Panc1 (cell line): ENCODE data around the gene KRTAP1-3. TPM values are rescaled to one million over a fixed set of nuclear protein-coding genes. Genes with fewer than 3 reads are reported as not detected.

Experiments
- ATAC-seq: fragments of 200-7000 bp; cut with Tn5 transposase; 2 replicates; pipeline ENCODE4 v1.9.1; 2020; ENCODE audit warnings: mild to moderate bottlenecking, moderate library complexity
- BruUV-seq: library from RNA; stranded (reverse); fragments of 400-500 nt; replicated peaks from 2 replicates; lab custom pipeline; 2021; lab: Mats Ljungman, UMichigan
- CTCF ChIA-PET: fragments of 300-600 bp; sonication (Branson Sonifier 250); formaldehyde crosslinking; loops from one replicate; lab custom pipeline; 2022; ENCODE audit warnings: antibody characterized with exemption; lab: Charles Lee
- POLR2A ChIA-PET: fragments of 300-600 bp; sonication (Branson Sonifier 250); formaldehyde crosslinking; loops from one replicate; lab custom pipeline; 2022; ENCODE audit warnings: antibody characterized with exemption; lab: Charles Lee
- DNase-seq: peaks from one replicate; pipeline ENCODE4 v3.0.0-alpha.2; 2010; ENCODE audit warnings: low read depth, low spot score
- H3K27ac ChIP-seq: 2 replicates; pipeline ENCODE4 v1.5.1; 2011; ENCODE audit warnings: mild to moderate bottlenecking, low read length, inconsistent platforms
- H3K27me3 ChIP-seq: fragments of 200-500 bp; sonication (Bioruptor generic); 2 replicates; pipeline ENCODE4 v1.6.0; 2014; ENCODE audit warnings: low read length, inconsistent platforms; ENCODE audit not compliant: control insufficient read depth, insufficient read depth
- H3K36me3 ChIP-seq: fragments of 200-500 bp; sonication (Bioruptor generic); 2 replicates; pipeline ENCODE4 v1.5.1; 2014; ENCODE audit warnings: inconsistent platforms, mild to moderate bottlenecking, low read length, moderate library complexity; ENCODE audit not compliant: control insufficient read depth, insufficient read depth
- H3K4me1 ChIP-seq: 2 replicates; pipeline ENCODE4 v1.5.1; 2011; ENCODE audit warnings: inconsistent platforms, mild to moderate bottlenecking, low read length, moderate library complexity; ENCODE audit not compliant: control insufficient read depth, insufficient read depth
- H3K4me3 ChIP-seq, 2 experiments: 2 replicates each; pipeline ENCODE4 v1.5.1; 2011 to 2012; ENCODE audit warnings: low read depth in 2 of 2, low read length in 2 of 2, mild to moderate bottlenecking in 2 of 2, inconsistent platforms in 1 of 2, moderate library complexity in 1 of 2
- H3K9me3 ChIP-seq: fragments of 200-500 bp; sonication (Bioruptor generic); 2 replicates; pipeline ENCODE4 v1.5.1; 2014; ENCODE audit warnings: low read depth, mild to moderate bottlenecking, inconsistent platforms, low read length, moderate library complexity; ENCODE audit not compliant: control insufficient read depth, insufficient read depth
- CTCF ChIP-seq: fragments of 450-650 bp; IDR thresholded peaks from 2 replicates; pipeline ENCODE4 v1.5.1; 2017; ENCODE audit warnings: mild to moderate bottlenecking
- POLR2AphosphoS5 ChIP-seq: IDR thresholded peaks from 2 replicates; pipeline ENCODE4 v1.6.1; 2012; ENCODE audit warnings: mild to moderate bottlenecking, low read depth, low read length, moderate library complexity
- REST ChIP-seq, 2 experiments: IDR thresholded peaks; 2 replicates each; pipeline ENCODE4 v1.6.1; 2011 to 2012; ENCODE audit warnings: low read depth in 2 of 2, control low read depth in 1 of 2, low read length in 1 of 2, mild to moderate bottlenecking in 1 of 2, moderate library complexity in 1 of 2; ENCODE audit not compliant: insufficient read depth in 1 of 2
- SIN3A ChIP-seq: IDR thresholded peaks from 2 replicates; pipeline ENCODE4 v1.6.1; 2012; ENCODE audit warnings: low read depth, mild to moderate bottlenecking, low read length, moderate library complexity, borderline replicate concordance; ENCODE audit not compliant: insufficient read depth
- TCF7L2 ChIP-seq: IDR thresholded peaks from 2 replicates; pipeline ENCODE4 v1.6.1; 2011; ENCODE audit warnings: mild to moderate bottlenecking, low read depth, low read length, inconsistent platforms
- in situ Hi-C: cut with HindIII; loops from 2 replicates; pipeline ENCODE4 v1.10.0; 2016; ENCODE audit warnings: low sequenced_read_pairs, low pct_unique_long_range_greater_than_20kb
- intact Hi-C: fragments of 100-400 bp; cut with micrococcal nuclease; formaldehyde crosslinking; loops from one replicate; pipeline ENCODE4 v1.10.0; 2022; ENCODE audit not compliant: unreplicated experiment
- total RNA-seq: library from RNA; stranded (reverse); gene quantifications from one replicate; pipeline ENCODE4 v1.2.1, GENCODE V29; 2021; ENCODE audit not compliant: unreplicated experiment

KRTAP1-3 gene
- total RNA-seq, 1 experiment from 2014 or later = not detected

- BruUV-seq = no TSS peak
- Histone ChIP-seq H3K9me3 (no peaks in the 10 kb centered on the region), H3K4me3 (no peak within 1 kb of the TSS), H3K36me3 (no peaks in the 10 kb centered on the region), H3K27ac (no peak within 1 kb of the TSS), H3K4me1 (no peaks in the 10 kb centered on the region), H3K27me3 (no peaks in the 10 kb centered on the region; the same call in 1 of the 2 replicates)
- ChIA-PET CTCF (no interaction called here), POLR2A (no interaction called here)
- intact Hi-C loops (no loop called here), in situ Hi-C loops (no loop called here)
- DNase-seq (no peak), ATAC-seq (no peak)
- no peak for TF ChIP-seq POLR2AphosphoS5
- TF ChIP-seq TCF7L2 = no peak
- TF ChIP-seq REST (IDR thresholded peaks at IDR 0.05; ENCODE audit: insufficient read depth in 1 of 2, low read depth in 2 of 2, low read length in 1 of 2) = no peak
- no peak for TF ChIP-seq SIN3A
- TF ChIP-seq CTCF = no peak
Observed at GRCh38 chr17:41008811-41009210, 25.9 kb downstream of the KRTAP1-3 start, which contains the start of gene KRTAP3-1. KRTAP3-1 (minus strand) TSS chr17:41009128; CDS start chr17:41009074, 54 bp downstream.

GRCh38 chr17:41004397-41004796, 30.3 kb downstream of the KRTAP1-3 start:
- TF ChIP-seq CTCF (no peak), TCF7L2 (no peak), POLR2AphosphoS5 (no peak), REST (IDR thresholded peaks at IDR 0.05; ENCODE audit: insufficient read depth in 1 of 2, low read depth in 2 of 2, low read length in 1 of 2) (no peak), SIN3A (no peak)
- no TSS peak for BruUV-seq
- ATAC-seq (no peak), DNase-seq (no peak)
- peaks cover 4% of the 10 kb centered on the region; the same call in 1 of the 2 replicates for H3K27me3 ChIP-seq
- H3K36me3 ChIP-seq = no peaks in the 10 kb centered on the region
- H3K9me3 ChIP-seq = no peaks in the 10 kb centered on the region
- intact Hi-C loops = no loop called here
- no peak overlapping the region for H3K4me3 ChIP-seq
- in situ Hi-C loops = no loop called here
- ChIA-PET POLR2A (no interaction called here), CTCF (interaction anchor here (0.6 kb wide), 1 partner anchor 668 kb away, joined by 5 read pairs; no protein-coding TSS in a partner anchor)
- no peaks in the 10 kb centered on the region for H3K4me1 ChIP-seq
- no peak overlapping the region for H3K27ac ChIP-seq
